ENCODE results near the gene FAM200A.

Gene FAM200A

DNA sequence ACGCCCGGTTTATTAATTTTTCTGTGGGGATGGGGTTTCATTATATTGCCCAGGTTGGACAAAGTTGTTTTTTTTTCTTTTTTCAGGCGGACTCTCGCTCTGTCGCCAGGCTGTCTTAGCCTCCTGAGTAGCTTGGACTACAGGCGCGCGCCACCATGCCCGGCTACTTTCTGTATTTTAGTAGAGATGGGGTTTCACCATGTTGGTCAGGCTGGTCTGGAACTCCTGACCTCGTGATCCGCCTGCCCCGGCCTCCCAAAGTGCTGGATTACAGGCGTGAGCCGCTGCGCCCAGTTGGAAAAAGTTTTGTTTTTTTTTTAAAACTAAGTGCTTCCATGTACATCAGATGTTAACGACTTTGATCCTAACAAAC, 51.3 kb downstream of the FAM200A start:
- H3K27ac ChIP-seq (ENCODE audit: low read depth, low read length) = peak overlapping the region; percentile 89; the same call in 1 of the 2 replicates
- WGBS = 59% methylated on average over 16 of the region's 16 CpGs

DNA sequence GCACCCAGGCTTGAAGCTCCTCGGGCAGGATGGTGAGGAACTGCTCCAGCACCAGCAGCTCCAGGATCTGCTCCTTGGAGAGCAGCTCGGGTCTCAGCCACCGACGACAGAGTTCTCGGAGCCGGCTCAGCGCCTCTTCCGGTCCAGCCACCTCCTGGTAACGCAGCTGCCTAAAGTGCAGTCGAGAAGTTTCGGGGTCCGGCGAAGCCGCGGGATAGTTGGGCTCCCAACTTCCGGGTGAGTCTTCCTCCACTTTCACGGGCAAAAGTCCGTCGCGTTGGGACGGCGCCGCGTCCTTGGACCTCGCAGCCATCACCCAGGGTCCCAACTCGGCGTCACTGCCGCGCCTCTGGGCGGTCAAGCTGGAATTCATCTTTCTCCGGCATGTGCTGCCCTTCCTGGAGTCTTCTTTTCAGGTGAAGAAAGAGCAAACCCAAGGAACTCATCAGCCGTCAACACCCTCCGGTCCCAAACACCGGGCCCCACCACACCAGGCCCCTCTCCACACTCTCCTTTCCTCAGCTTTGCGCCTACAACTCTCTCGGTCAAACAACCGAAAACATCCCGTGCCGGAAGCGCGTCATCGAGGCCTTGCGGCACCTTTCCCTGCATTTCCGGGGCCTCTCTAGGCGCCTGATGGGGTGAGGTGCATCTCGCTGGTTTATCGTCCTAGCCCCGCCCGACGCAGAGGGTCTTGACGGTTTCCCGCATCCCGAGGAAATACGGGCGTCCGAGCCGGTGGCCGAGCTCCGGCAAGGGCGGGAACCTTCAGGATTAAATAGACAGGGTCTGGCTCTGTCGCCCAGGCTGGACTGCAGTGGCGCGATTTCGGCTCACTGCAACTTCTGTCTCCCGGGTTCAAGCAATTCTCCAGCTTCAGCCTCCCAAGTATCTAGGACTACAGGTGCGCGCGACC, 51.9 kb downstream of the FAM200A start, which contains the start of gene ZNF394:
ZNF394 (minus strand) TSS at position 561 of the 916 bp plus-strand sequence; CDS start at position 373, 188 bp downstream.
- H3K27ac ChIP-seq (ENCODE audit: low read depth, low read length) = peak within 1 kb of the TSS; percentile 89; the same call in 1 of the 2 replicates
- H3K36me3 ChIP-seq (ENCODE audit: insufficient read depth, low read length) = peaks cover 13% of the 10 kb centered on the region; the same call in 1 of the 2 replicates
- WGBS = under 1% methylated on average over 68 of the region's 68 CpGs
- H3K4me1 ChIP-seq (ENCODE audit: insufficient read depth, low read length) = peaks cover 8% of the 10 kb centered on the region; the same call in 1 of the 2 replicates
- H3K4me3 ChIP-seq (ENCODE audit: low read length) = peak within 1 kb of the TSS; percentile 84
- no peaks in the 10 kb centered on the region for H3K27me3 ChIP-seq (ENCODE audit: insufficient read depth, low read length)
- no peaks in the 10 kb centered on the region for H3K9me3 ChIP-seq (ENCODE audit: insufficient read depth, low read depth, low read length)
- H3K9ac ChIP-seq (ENCODE audit: low read depth, low read length) = peak within 1 kb of the TSS; percentile 82

More for the DNA sequence above, 51.3 kb downstream of the FAM200A start:
- peak overlapping the region; percentile 82 for H3K9ac ChIP-seq (ENCODE audit: low read depth, low read length)
- H3K4me1 ChIP-seq (ENCODE audit: insufficient read depth, low read length) = peaks cover 8% of the 10 kb centered on the region; the same call in 1 of the 2 replicates
- H3K27me3 ChIP-seq (ENCODE audit: insufficient read depth, low read length) = no peaks in the 10 kb centered on the region
- H3K9me3 ChIP-seq (ENCODE audit: insufficient read depth, low read depth, low read length) = no peaks in the 10 kb centered on the region
- peaks cover 13% of the 10 kb centered on the region; the same call in 1 of the 2 replicates for H3K36me3 ChIP-seq (ENCODE audit: insufficient read depth, low read length)
- peak overlapping the region; percentile 84 for H3K4me3 ChIP-seq (ENCODE audit: low read length)

DNA sequence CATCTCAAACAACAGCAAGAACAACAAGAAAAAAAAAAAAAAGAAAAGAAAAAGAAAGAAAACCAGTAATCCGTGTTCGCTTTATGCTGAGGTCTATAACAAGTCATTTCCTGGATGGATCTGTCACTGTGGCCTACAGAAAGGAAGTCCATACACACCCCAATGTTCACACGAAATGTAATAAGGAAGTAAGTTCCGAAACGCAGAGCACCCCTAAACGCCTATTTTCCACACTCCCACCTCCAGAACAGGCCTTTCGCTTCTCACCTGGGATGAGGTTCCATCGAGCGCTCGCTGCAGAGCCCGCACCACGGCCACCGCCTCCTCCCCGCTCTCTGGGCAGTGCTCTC, 52.6 kb downstream of the FAM200A start:
- H3K9me3 ChIP-seq (ENCODE audit: insufficient read depth, low read depth, low read length) = peaks cover 2% of the 10 kb centered on the region; the same call in 1 of the 2 replicates
- peaks cover 18% of the 10 kb centered on the region for H3K36me3 ChIP-seq (ENCODE audit: insufficient read depth, low read length)
- no peaks in the 10 kb centered on the region for H3K27me3 ChIP-seq (ENCODE audit: insufficient read depth, low read length)
- H3K4me1 ChIP-seq (ENCODE audit: insufficient read depth, low read length) = peaks cover 8% of the 10 kb centered on the region; the same call in 1 of the 2 replicates
- peak overlapping the region; percentile 82 for H3K9ac ChIP-seq (ENCODE audit: low read depth, low read length)
- H3K4me3 ChIP-seq (ENCODE audit: low read length) = peak overlapping the region; percentile 84
- WGBS = 3% methylated on average over 14 of the region's 14 CpGs
- peak overlapping the region; percentile 89; the same call in 1 of the 2 replicates for H3K27ac ChIP-seq (ENCODE audit: low read depth, low read length)

DNA sequence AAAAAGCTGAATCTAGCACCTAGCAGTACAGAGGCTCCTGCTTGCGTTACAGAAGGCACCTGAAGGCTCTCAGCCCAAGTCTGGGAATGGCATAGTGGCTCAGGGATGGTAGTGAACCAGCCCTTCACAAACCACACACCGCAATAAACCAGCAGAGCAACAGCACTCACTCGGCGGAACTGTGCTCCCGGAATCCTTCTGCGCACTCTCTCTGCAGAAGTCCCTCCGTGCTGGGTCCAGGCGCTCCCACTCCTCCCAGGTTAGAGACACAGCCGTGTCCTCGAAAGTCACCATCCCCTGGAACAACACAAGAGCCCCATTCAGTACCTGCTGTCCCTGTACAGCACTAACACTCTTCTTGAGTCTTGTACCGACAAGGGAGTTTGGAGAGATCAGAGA, 53.4 kb downstream of the FAM200A start:
- Histone ChIP-seq H3K9ac (ENCODE audit: low read depth, low read length) (0 out of 2 replicates have a peak overlapping the region, but pooled peaks have one; percentile 7), H3K4me3 (ENCODE audit: low read length) (peak overlapping the region; percentile 84), H3K9me3 (ENCODE audit: insufficient read depth, low read depth, low read length) (peaks cover 10% of the 10 kb centered on the region), H3K4me1 (ENCODE audit: insufficient read depth, low read length) (peaks cover 8% of the 10 kb centered on the region; the same call in 1 of the 2 replicates), H3K27me3 (ENCODE audit: insufficient read depth, low read length) (no peaks in the 10 kb centered on the region), H3K36me3 (ENCODE audit: insufficient read depth, low read length) (peaks cover 26% of the 10 kb centered on the region), H3K27ac (ENCODE audit: low read depth, low read length) (no peak overlapping the region)
- 70% methylated on average over 11 of the region's 11 CpGs for WGBS

DNA sequence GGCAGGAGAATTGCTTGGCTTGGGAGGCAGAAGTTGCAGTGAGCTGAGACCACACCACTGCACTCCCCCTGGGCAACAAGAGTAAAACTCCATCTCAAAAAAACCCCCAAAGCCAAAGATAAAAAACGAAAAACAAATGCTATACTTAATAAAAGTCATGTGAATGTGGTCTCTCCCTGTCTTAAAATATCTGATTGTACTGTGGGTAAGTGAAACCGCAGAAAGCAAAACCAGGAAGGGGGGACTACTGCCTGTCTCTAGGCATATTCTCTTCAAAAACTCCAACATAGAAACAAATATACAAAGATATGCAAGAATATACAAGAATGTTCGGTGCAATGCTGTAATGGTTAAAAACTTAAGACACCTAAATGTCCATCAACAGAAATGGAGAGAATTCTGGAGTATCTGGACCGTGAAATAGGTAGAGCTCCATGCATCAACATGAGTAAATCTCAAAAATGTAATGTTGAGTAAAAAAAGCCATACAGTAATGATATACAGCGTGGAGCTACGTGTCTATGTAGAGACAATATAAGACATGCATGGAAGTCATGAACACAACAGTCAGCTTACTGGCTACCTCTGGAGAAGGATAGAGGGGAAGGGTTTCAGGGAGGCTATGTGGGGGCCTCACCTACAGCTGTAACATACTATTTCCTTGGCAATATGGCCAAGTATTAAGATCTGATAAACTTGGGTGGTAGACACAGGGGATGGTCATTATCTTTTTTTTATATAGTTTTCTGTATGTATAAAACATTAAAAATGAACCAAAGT, 54.0 kb downstream of the FAM200A start:
- no peak overlapping the region for H3K27ac ChIP-seq (ENCODE audit: low read depth, low read length)
- H3K27me3 ChIP-seq (ENCODE audit: insufficient read depth, low read length) = no peaks in the 10 kb centered on the region
- peaks cover 14% of the 10 kb centered on the region for H3K9me3 ChIP-seq (ENCODE audit: insufficient read depth, low read depth, low read length)
- WGBS = 93% methylated on average over 4 of the region's 6 CpGs
- no peak overlapping the region for H3K9ac ChIP-seq (ENCODE audit: low read depth, low read length)
- H3K4me1 ChIP-seq (ENCODE audit: insufficient read depth, low read length) = peaks cover 8% of the 10 kb centered on the region; the same call in 1 of the 2 replicates
- H3K36me3 ChIP-seq (ENCODE audit: insufficient read depth, low read length) = peaks cover 32% of the 10 kb centered on the region
- peak overlapping the region; percentile 84 for H3K4me3 ChIP-seq (ENCODE audit: low read length)
